Gastrocnemius medialis (tissue), 4 donors: ENCODE results near the gene CHRM5. TPM values are rescaled to one million over a fixed set of nuclear protein-coding genes. Genes with fewer than 3 reads are reported as not detected.

Experiments used
- ATAC-seq, 2 donors: fragments of 150-250 bp; one replicate each; pipeline ENCODE4 v1.9.1; 2016
- DNase-seq, 2 donors: peaks; one replicate each; pipeline ENCODE4 v3.0.0-alpha.2; 2019
- H3K27ac ChIP-seq, 4 donors: fragments of 200-600 bp; sonication (generic); 1 replicate in 1 of 4; 2 replicates in 3 of 4; pipeline ENCODE4 v1.5.1; 2016 to 2018; ENCODE audit warnings: mild to moderate bottlenecking in 2 of 4, moderate library complexity in 1 of 4
- H3K27me3 ChIP-seq, 3 donors: fragments of 200-600 bp; sonication (generic) in 2 of 3; 1 replicate in 1 of 3; 2 replicates in 2 of 3; pipeline versions ENCODE4 v1.5.1 to v1.6.0; 2016 to 2019; ENCODE audit warnings: mild to moderate bottlenecking in 1 of 3, moderate library complexity in 1 of 3
- H3K36me3 ChIP-seq, 2 donors: fragments of 200-600 bp; sonication (generic) in 1 of 2; one replicate each; pipeline ENCODE4 v1.5.1; 2017 to 2018
- H3K4me1 ChIP-seq, 2 donors: fragments of 200-600 bp; sonication (generic) in 1 of 2; one replicate each; pipeline ENCODE4 v1.5.1; 2016 to 2017; ENCODE audit warnings: mild to moderate bottlenecking in 2 of 2
- H3K4me3 ChIP-seq, 4 donors: fragments of 200-600 bp; sonication (generic) in 3 of 4; 1 replicate in 1 of 4; 2 replicates in 3 of 4; pipeline ENCODE4 v1.5.1; 2016 to 2019; ENCODE audit warnings: mild to moderate bottlenecking in 2 of 4
- H3K9me3 ChIP-seq, 3 donors: fragments of 200-600 bp; sonication (generic) in 2 of 3; 1 replicate in 1 of 3; 2 replicates in 2 of 3; pipeline ENCODE4 v1.5.1; 2016 to 2019
- CTCF ChIP-seq, 5 experiments: fragments of 450-650 bp in 3 of 5; fragments of 200-600 bp in 2 of 5; sonication (generic) in 2 of 5; IDR thresholded peaks in 4 of 5; conservative IDR thresholded peaks in 1 of 5; 1 replicate in 4 of 5; 2 replicates in 1 of 5; pipeline ENCODE4 v1.5.1; 2016 to 2019; ENCODE audit warnings: antibody characterized with exemption in 5 of 5, mild to moderate bottlenecking in 3 of 5, moderate library complexity in 3 of 5
- POLR2A ChIP-seq, 2 donors: fragments of 450-650 bp; IDR thresholded peaks; one replicate each; pipeline ENCODE4 v1.6.1; 2017; ENCODE audit warnings: antibody characterized with exemption in 2 of 2, mild to moderate bottlenecking in 2 of 2, moderate library complexity in 2 of 2
- in situ Hi-C, 4 donors: fragments of 200-750 bp; cut with MboI; loops; one replicate each; pipeline versions ENCODE4 v1.15.0 to v1.8.0; 2017; ENCODE audit warnings: low sequenced_read_pairs in 4 of 4
- intact Hi-C: fragments of 100-400 bp; cut with DNase I; formaldehyde crosslinking; loops from one replicate; pipeline ENCODE4 v1.15.1; 2023; ENCODE audit warnings: low total_unique reads
- total RNA-seq, 4 donors: library from RNA; depleted of rRNA; stranded (reverse); fragments of >200 nt; gene quantifications; one replicate each; pipeline versions ENCODE4 v1.1.0 to v1.2.3, GENCODE V29; 2016

The CHRM5 gene
- total RNA-seq, 4 donors from 2014 or later = not detected

GRCh38 chr15:34116620-34117019 lies 148.3 kb downstream of the CHRM5 start:
- ATAC-seq (no peak), DNase-seq (no peak)
- intact Hi-C loops = no loop called here
- H3K4me1 ChIP-seq = no peaks in the 10 kb centered on the region
- H3K9me3 ChIP-seq = no peaks in the 10 kb centered on the region
- peaks cover 0 to 5% (median 4%) of the 10 kb centered on the region in 3 donors for H3K27me3 ChIP-seq
- H3K36me3 ChIP-seq = no peaks in the 10 kb centered on the region
- in situ Hi-C loops = no loop called here
- no peak overlapping the region for H3K4me3 ChIP-seq
- no peak for TF ChIP-seq POLR2A (IDR thresholded peaks at IDR 0.05)
- no peak for TF ChIP-seq CTCF (IDR thresholded peaks at IDR 0.05 in 4 of 5, conservative IDR thresholded peaks at IDR 0.05 in 1 of 5)
- H3K27ac ChIP-seq = no peak overlapping the region

Other genes with a start within 250 kb of the CHRM5 start
- 10 to 100 TPM; 17.4 to 36.2 (median 21.5) TPM for gene AVEN, start 70.7 kb downstream of the CHRM5 start, total RNA-seq
- 10 to 100 TPM; 36.6 to 66.8 (median 48.3) TPM for gene EMC7, start 133.4 kb downstream of the CHRM5 start, total RNA-seq
- 1 to 10 TPM in 2 of 4 donors, under 1 TPM in 2; 0.73 to 1.9 (median 1.2) TPM for gene PGBD4, start 133.6 kb downstream of the CHRM5 start, total RNA-seq
- gene KATNBL1, start 241.6 kb downstream of the CHRM5 start, total RNA-seq = 10 to 100 TPM in 3 of 4 donors, 1 to 10 TPM in 1; 9.2 to 24.9 (median 12.3) TPM